LNCAP (cell line): ENCODE measurements around the gene OTULINL.

Experiments
- TF ChIP-seq, protein P1 (sequence below): fragments of 450-650 bp; IDR thresholded peaks from 2 replicates; pipeline ENCODE4 v1.5.1; 2017; ENCODE audit warnings: mild to moderate bottlenecking

Gene OTULINL

DNA sequence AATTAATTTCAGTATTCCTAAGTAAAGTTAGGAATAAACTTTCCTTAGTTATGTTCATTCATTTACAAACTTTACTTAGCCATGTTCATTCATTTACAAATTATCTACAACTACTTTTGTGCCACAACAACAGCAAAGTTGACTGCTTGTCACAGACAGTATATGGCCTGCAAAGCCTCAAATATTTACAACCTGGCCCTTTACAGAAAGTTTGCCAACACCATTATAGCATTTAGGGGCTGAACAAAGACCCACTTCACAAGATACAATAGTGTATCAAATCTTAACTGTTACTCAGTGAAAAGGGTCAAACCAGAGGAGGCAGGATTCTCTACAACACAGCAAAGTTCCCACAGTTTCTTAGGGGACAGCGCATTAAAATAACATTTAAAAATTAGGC is 9.7 kb upstream of the OTULINL start:
- TF ChIP-seq, protein P1, sequence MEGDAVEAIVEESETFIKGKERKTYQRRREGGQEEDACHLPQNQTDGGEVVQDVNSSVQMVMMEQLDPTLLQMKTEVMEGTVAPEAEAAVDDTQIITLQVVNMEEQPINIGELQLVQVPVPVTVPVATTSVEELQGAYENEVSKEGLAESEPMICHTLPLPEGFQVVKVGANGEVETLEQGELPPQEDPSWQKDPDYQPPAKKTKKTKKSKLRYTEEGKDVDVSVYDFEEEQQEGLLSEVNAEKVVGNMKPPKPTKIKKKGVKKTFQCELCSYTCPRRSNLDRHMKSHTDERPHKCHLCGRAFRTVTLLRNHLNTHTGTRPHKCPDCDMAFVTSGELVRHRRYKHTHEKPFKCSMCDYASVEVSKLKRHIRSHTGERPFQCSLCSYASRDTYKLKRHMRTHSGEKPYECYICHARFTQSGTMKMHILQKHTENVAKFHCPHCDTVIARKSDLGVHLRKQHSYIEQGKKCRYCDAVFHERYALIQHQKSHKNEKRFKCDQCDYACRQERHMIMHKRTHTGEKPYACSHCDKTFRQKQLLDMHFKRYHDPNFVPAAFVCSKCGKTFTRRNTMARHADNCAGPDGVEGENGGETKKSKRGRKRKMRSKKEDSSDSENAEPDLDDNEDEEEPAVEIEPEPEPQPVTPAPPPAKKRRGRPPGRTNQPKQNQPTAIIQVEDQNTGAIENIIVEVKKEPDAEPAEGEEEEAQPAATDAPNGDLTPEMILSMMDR, result no peak

GRCh38 chr5:14572385-14572784 is 9.2 kb upstream of the OTULINL start:
- TF ChIP-seq, protein P1, result no peak

GRCh38 chr5:14572836-14573235 is 8.8 kb upstream of the OTULINL start:
- TF ChIP-seq, protein P1, result no peak

DNA sequence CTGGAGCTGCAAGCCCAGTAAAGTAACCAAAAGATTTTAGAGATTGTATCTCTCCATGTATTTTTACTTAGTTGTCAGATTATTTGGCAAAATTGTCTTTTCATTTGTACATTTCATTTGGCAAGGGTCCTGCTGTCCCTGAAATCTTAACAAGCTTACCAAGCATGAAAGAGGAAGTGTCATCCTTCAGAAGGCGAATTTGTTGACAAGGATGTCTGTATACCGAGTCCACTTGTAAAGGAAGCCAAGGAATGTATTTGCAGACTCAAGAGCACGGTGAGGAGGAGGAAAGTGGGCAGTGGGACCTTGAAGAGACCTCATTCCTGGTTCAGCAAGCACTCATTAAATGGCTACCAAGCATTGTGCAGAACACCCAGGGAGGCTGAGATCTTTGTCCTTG is 7.5 kb upstream of the OTULINL start:
- TF ChIP-seq, protein P1, result no peak

GRCh38 chr5:14574891-14575508 is 6.6 kb upstream of the OTULINL start:
- TF ChIP-seq, protein P1, result no peak

DNA sequence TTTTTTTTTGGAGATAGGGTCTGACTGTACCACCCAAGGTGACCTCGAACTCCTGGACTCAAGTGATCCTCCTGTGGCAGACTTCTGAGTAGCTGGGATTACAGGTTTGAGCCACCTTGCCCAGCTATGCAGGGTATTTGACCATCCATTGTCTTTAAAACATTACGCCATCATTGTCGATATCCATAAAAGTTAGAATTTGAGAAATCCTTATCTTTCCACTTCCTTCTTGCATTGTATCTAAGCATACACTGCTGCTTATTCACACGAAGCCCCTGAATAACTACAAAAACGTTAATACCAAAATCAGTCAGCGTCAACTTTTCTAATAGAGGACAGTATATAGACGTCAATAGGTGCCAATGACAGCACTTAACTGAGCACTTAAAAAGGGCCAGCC is 5.4 kb upstream of the OTULINL start:
- TF ChIP-seq, protein P1, result no peak

DNA sequence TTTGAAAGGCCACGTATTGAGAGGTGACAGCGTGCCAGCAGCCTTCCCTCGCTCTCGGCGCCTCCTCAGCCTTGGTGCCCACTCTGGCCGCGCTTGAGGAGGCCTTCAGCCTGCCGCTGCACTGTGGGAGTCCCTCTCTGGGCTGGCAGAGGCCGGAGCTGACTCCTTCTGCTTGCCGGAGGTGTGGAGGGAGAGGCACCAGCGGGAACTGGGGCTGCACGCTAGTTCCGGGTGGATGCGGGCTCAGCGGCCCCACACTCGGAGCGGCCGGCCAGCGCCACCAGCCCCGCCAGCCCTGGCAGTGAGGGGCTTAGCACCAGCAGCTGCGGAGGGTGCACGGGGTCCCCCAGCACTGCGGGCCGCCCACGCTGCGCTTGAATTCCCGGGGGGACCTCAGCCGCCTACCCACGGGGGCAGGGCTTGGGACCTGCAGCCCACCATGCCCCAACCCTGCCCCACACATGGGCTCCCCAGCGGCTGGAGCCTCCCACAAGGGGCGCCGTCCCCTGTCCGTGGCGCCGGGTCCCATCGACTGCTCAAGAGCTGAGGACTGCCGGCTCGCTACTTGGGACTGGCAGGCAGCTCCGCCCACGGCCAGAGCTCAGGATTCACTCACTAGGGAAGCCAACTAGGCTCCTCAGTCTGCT is 4.4 kb upstream of the OTULINL start:
- TF ChIP-seq, protein P1, result no peak
